C4-2B (cell line): ENCODE data around the gene MOAP1.

ENCODE experiments used
- ZFX ChIP-seq: fragments of 450-650 bp; IDR thresholded peaks from 2 replicates; pipeline ENCODE4 v1.6.1; 2017
- TF ChIP-seq, protein P1 (sequence below): fragments of 450-650 bp; conservative IDR thresholded peaks from 2 replicates; pipeline ENCODE4 v1.5.1; 2017; ENCODE audit warnings: mild to moderate bottlenecking

DNA sequence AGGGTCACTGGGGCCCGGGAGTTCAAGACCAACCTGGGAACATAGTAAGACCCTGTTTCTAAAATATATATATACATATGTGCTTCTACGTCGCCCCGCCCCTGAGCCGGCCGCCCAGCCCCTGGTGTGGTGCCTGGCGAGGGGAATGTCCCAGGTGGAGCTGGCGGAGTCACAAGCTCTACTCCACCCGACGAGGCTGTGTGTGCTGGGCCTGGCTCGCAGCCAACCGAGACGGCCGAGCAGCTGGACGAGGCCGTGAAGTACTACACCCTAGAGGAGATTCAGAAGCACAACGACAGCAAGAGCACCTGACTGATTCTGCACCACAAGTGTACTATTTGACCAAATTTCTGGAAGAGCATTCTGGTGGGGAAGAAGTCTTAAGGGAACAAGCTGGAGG is 46.8 kb downstream of the MOAP1 start:
- TF ChIP-seq, protein P1, sequence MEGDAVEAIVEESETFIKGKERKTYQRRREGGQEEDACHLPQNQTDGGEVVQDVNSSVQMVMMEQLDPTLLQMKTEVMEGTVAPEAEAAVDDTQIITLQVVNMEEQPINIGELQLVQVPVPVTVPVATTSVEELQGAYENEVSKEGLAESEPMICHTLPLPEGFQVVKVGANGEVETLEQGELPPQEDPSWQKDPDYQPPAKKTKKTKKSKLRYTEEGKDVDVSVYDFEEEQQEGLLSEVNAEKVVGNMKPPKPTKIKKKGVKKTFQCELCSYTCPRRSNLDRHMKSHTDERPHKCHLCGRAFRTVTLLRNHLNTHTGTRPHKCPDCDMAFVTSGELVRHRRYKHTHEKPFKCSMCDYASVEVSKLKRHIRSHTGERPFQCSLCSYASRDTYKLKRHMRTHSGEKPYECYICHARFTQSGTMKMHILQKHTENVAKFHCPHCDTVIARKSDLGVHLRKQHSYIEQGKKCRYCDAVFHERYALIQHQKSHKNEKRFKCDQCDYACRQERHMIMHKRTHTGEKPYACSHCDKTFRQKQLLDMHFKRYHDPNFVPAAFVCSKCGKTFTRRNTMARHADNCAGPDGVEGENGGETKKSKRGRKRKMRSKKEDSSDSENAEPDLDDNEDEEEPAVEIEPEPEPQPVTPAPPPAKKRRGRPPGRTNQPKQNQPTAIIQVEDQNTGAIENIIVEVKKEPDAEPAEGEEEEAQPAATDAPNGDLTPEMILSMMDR, result no peak
- TF ChIP-seq ZFX, result no peak
